Measurements from ENCODE around the gene SMIM29.

Gene SMIM29

GRCh38 chr6:34239893-34240292 is 8.9 kb downstream of the SMIM29 start:
- no peak for DNase-seq

- no peak for DNase-seq
These were observed 9.3 kb downstream of the SMIM29 start for GRCh38 chr6:34239500-34239825.

DNA sequence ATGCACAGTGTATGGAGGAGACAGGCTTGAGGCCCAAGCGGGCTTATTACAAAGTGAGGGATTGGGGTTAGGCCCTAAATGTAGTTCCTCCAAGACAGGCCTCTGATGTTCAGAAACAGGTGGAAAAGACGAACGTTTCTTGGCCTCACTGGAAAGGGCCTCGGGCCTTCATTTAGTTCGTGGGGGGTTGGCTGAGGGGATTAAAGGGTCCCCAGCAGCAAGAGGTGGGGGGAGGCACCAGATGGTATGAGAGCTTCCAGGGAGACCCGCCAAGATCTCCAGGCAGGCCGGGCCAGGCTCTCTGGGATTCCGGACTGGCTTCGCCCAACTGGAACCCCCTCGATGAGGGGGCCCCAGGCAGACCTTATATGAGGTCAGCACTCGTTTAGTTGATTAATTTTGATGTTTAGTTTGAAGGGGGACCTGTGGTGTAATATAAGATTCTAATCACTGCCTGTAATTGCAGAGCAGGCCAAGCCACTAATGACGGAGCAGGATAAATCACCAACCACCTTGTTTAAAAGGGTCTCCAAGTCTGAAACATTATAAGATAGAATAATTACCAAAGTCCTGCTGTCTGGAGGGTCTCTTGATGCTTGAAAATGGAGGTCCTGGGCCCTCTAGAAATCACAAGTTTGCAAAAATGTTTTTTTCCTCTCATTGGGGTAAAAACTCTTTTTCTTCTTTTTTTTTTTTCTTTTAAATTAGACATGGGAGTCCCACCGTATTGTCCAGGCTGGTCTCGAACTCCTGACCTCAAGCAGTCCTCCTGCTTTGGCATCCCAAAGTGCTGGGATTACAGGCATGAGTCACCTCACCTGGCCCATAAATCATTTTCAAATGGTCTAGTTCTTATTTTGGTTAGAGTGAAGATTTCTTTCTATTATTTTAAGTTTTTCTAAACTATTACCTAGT is 10.0 kb downstream of the SMIM29 start:
- DNase-seq = no peak

GRCh38 chr6:34237722-34238584 is 10.9 kb downstream of the SMIM29 start:
- peak; percentile 46 for DNase-seq

- DNase-seq = no peak
These were observed 11.5 kb downstream of the SMIM29 start for GRCh38 chr6:34237316-34237721.

DNA sequence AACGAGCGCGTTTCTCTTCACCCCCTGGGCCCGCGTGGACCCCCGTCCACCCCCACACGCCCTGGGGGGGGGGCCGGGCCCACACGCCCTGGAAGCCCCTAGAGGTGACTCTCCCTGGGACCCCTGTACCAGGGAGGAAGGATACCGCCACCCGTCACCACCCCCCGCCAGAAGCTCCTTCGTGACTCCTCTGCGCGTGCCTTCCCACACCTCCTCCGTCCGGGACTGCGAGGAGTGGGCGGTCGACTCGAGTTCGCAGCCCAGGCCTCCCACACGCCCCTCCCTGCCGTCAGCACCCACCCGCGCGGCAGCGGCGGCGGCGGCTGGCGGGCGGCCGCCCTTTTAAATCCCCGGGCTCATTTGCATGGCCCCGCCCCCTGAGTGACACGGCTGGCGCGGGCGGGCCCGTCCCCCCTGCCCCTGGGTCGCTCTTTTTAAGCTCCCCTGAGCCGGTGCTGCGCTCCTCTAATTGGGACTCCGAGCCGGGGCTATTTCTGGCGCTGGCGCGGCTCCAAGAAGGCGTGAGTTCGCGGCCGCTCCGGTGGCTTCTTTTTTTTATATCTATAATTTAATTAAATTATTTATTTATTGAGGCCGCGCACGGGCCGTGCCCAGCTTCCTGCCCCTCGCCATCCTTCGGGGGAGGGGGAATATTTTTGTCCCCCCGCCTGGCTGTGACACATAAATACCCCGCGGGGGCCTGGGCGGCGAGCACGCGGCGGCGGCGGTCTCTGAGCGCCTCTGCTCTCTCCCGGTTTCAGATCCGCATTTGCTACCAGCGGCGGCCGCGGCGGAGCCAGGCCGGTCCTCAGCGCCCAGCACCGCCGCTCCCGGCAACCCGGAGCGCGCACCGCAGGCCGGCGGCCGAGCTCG is 12.1 kb downstream of the SMIM29 start, which contains the start of gene HMGA1:
TSS of gene HMGA1 (plus strand) at position 431 of the 873 bp plus-strand sequence. CDS start 3,908 bp downstream, outside the sequence.
- DNase-seq = peak; percentile 78

DNA sequence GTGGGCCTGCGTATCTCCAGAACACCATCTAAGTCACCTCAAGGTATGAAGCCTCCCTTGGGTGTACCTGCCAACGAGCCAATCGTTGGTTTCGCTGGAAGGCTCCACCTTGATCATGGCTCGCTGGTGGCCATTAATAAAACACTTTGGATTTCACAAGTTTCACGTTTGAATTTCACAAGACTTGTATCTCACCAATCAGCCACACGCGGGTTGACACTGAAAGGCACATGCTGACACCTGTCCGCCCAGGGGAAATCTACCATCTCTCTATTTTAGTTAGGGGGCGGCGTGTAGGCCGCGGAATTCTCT is 12.7 kb downstream of the SMIM29 start:
- DNase-seq = no peak

DNA sequence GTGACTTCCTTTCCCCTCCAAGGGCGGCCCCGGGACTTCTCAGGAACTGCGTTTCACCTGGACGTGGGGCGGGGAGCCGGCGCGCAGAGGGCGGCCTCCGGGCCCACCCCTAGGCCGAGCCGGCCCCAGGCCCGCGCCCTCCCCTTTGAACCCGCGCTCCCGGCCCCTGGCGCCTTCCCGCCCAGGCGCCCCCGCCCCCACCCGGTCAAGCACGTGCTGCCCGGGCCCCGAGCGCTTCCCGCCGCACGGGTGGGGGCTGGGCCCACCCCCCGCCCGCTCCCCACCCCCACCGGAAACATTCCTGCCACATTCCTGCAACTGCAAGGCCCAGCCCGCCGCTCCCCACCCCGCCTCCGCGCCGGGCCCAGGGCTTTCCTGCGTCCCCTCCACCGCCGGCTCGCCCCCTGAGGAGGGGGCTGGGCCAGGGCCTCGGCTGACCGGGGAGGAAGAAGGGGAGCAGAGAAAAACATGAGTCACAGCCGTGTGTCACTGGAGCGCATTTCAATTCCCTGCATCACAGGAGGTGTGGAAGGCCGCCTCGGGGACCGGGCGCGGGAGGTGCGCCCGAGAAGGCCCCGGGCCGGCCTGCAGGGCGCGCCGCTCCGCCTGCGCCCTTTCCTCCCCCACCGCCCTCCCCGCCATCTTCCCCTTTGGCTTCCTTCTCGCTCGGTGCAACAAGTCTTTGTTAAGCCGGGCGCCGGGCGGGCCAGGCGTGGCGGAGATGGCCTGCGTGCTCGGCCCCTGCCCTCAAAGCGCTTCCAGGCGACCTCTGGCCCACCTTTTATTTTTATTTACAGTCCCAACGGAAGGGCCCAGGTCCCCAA is 13.3 kb downstream of the SMIM29 start:
- no peak for DNase-seq

GRCh38 chr6:34234667-34235306 is 14.0 kb downstream of the SMIM29 start:
- DNase-seq = no peak

- no peak for DNase-seq
These were observed 14.9 kb downstream of the SMIM29 start for GRCh38 chr6:34233867-34234266.

DNA sequence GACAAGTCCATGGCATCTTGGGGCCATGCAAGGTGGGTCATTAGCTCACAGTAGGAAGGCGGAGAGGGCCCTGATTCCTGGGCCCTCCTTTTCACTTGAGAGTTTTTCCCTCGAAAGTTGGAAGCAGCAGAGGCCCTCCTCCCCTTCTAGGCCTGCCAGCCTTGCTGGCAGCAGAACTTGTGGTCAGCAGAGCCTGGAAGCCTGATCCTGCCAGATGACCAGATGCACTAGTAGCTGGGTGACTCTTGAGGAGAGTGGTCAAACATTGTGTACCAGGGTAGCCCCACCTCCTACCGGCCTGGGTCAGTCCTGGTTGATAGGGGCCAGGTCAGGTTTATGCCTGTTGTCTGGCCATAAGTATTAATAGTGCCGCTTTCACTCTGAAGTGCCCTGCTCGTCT is 15.9 kb downstream of the SMIM29 start:
- no peak for DNase-seq

- DNase-seq = no peak
These were observed 17.1 kb downstream of the SMIM29 start for GRCh38 chr6:34231566-34232336.

GRCh38 chr6:34230653-34231371 is 18.0 kb downstream of the SMIM29 start:
- no peak for DNase-seq

GRCh38 chr6:34229877-34230276 is 18.9 kb downstream of the SMIM29 start:
- DNase-seq = no peak

GRCh38 chr6:34227761-34228421 is 20.9 kb downstream of the SMIM29 start:
- DNase-seq = no peak

GRCh38 chr6:34226731-34227586 is 21.8 kb downstream of the SMIM29 start:
- no peak for DNase-seq

GRCh38 chr6:34226066-34226465 is 22.7 kb downstream of the SMIM29 start:
- no peak for DNase-seq

GRCh38 chr6:34225551-34225950 is 23.3 kb downstream of the SMIM29 start:
- DNase-seq = no peak

All from KG1 (cell line).